GM12878 (cell line): Measurements from ENCODE around the gene PRKN. TPM values are rescaled to one million over a fixed set of nuclear protein-coding genes. Genes with fewer than 3 reads are reported as not detected.

Source experiments
- ATAC-seq: fragments of 200-7000 bp; cut with Tn5 transposase; 3 replicates; pipeline ENCODE4 v1.9.1; 2020; ENCODE audit warnings: mild to moderate bottlenecking, moderate library complexity
- BruUV-seq: library from RNA; stranded (reverse); fragments of 400-500 nt; replicated peaks from 2 replicates; lab custom pipeline; 2021; lab: Mats Ljungman, UMichigan
- CTCF ChIA-PET: fragments of 300-600 bp; sonication (Branson Sonifier 250); formaldehyde crosslinking; extraction: SDS; loops from one replicate; lab custom pipeline; 2021; ENCODE audit warnings: inconsistent platforms; lab: Yijun Ruan, JAX
- POLR2A ChIA-PET: fragments of 350-600 bp; formaldehyde crosslinking; extraction: SDS; loops from one replicate; lab custom pipeline; 2021; ENCODE audit warnings: inconsistent platforms; lab: Charles Lee
- RAD21 ChIA-PET: fragments of 300-600 bp; sonication (Branson Sonifier 250); formaldehyde crosslinking; loops from one replicate; lab custom pipeline; 2023; ENCODE audit warnings: antibody characterized with exemption; ENCODE audit not compliant: unreplicated experiment; lab: Charles Lee
- SMC1A ChIA-PET: fragments of 300-600 bp; sonication (Branson Sonifier 250); formaldehyde crosslinking; loops from one replicate; lab custom pipeline; 2023; ENCODE audit not compliant: unreplicated experiment, uncharacterized antibody; lab: Charles Lee
- DNase-seq: peaks from one replicate; pipeline ENCODE4 v3.0.0-alpha.2; 2011; ENCODE audit warnings: low read depth, low spot score
- FAIRE-seq: peaks from 3 replicates; lab custom pipeline; 2011; peaks lifted over from hg19 to GRCh38; lab: Jason Lieb, UNC
- H2AFZ ChIP-seq: 2 replicates; pipeline ENCODE4 v1.6.0; 2011; ENCODE audit warnings: low read depth, low read length, control low read depth; ENCODE audit not compliant: control insufficient read depth
- H3K27ac ChIP-seq: 2 replicates; pipeline ENCODE4 v1.5.1; 2011; ENCODE audit warnings: control low read depth; ENCODE audit not compliant: control insufficient read depth, insufficient read depth
- H3K27me3 ChIP-seq, 2 experiments: replicated peaks in 1 of 2; 2 replicates each; pipeline versions ENCODE4 v1.6.0 to v1.6.1; 2011; ENCODE audit warnings: low read length in 1 of 2; ENCODE audit not compliant: control insufficient read depth in 2 of 2, insufficient read depth in 2 of 2
- H3K36me3 ChIP-seq, 2 experiments: 2 replicates each; pipeline ENCODE4 v1.5.1; 2011; ENCODE audit warnings: low read length in 1 of 2; ENCODE audit not compliant: control insufficient read depth in 2 of 2, insufficient read depth in 2 of 2
- H3K4me1 ChIP-seq: 2 replicates; pipeline ENCODE4 v1.6.1; 2011; ENCODE audit warnings: mild to moderate bottlenecking, low read length, moderate library complexity, mixed read lengths; ENCODE audit not compliant: control insufficient read depth, insufficient read depth
- H3K4me2 ChIP-seq: 2 replicates; pipeline ENCODE4 v1.6.0; 2011; ENCODE audit warnings: control low read depth; ENCODE audit not compliant: control insufficient read depth, insufficient read depth
- H3K4me3 ChIP-seq: fragments of 200-600 bp; sonication (generic); 2 replicates; pipeline ENCODE4 v1.5.1; 2016
- H3K79me2 ChIP-seq: 2 replicates; pipeline ENCODE4 v1.6.0; 2011; ENCODE audit warnings: low read length; ENCODE audit not compliant: control insufficient read depth, insufficient read depth
- H3K9ac ChIP-seq: 2 replicates; pipeline ENCODE4 v1.8.0; 2011; ENCODE audit warnings: low read length, control low read depth, mixed read lengths; ENCODE audit not compliant: control insufficient read depth, insufficient read depth
- H3K9me3 ChIP-seq: replicated peaks from 3 replicates; pipeline ENCODE4 v1.5.1; 2011; ENCODE audit warnings: mild to moderate bottlenecking, low read length; ENCODE audit not compliant: control insufficient read depth, insufficient read depth
- H4K20me1 ChIP-seq: 2 replicates; pipeline ENCODE4 v1.6.0; 2011; ENCODE audit not compliant: control insufficient read depth, insufficient read depth
- CBFB ChIP-seq: IDR thresholded peaks from 2 replicates; pipeline ENCODE4 v1.6.1; 2016; ENCODE audit warnings: antibody characterized with exemption, low read depth
- E2F4 ChIP-seq: IDR thresholded peaks from 2 replicates; pipeline ENCODE4 v1.6.1; 2012; ENCODE audit warnings: low read depth, low read length, improper control_type of control experiment
- FOXK2 ChIP-seq: fragments of 450-650 bp; IDR thresholded peaks from 2 replicates; pipeline ENCODE4 v1.6.1; 2017; ENCODE audit warnings: mild to moderate bottlenecking, moderate library complexity
- IRF3 ChIP-seq: fragments of 450-650 bp; IDR thresholded peaks from 2 replicates; pipeline ENCODE4 v1.6.1; 2014; ENCODE audit warnings: mild to moderate bottlenecking
- JUNB ChIP-seq: IDR thresholded peaks from 2 replicates; pipeline ENCODE4 v1.6.1; 2016; ENCODE audit warnings: antibody characterized with exemption, mild to moderate bottlenecking
- LARP7 ChIP-seq: fragments of 450-650 bp; IDR thresholded peaks from 2 replicates; pipeline ENCODE4 v1.6.1; 2017; ENCODE audit warnings: mild to moderate bottlenecking
- MAX ChIP-seq: IDR thresholded peaks from 2 replicates; pipeline ENCODE4 v1.6.1; 2012; ENCODE audit warnings: low read depth, low read length, improper control_type of control experiment
- MEF2A ChIP-seq: IDR thresholded peaks from 2 replicates; pipeline ENCODE4 v1.6.1; 2011; ENCODE audit warnings: low read depth, mild to moderate bottlenecking, low read length, moderate library complexity; ENCODE audit not compliant: insufficient read depth
- PML ChIP-seq: IDR thresholded peaks from 2 replicates; pipeline ENCODE4 v1.6.1; 2012; ENCODE audit warnings: low read length, inconsistent platforms
- POLR2AphosphoS5 ChIP-seq: IDR thresholded peaks from 2 replicates; pipeline ENCODE4 v1.6.1; 2011; ENCODE audit warnings: mild to moderate bottlenecking, low read length, inconsistent platforms
- POU2F2 ChIP-seq: IDR thresholded peaks from 3 replicates; pipeline ENCODE4 v1.6.1; 2011; ENCODE audit warnings: low read depth, mild to moderate bottlenecking, low read length, borderline replicate concordance
- RB1 ChIP-seq: fragments of 450-650 bp; formaldehyde crosslinking; IDR thresholded peaks from 2 replicates; pipeline ENCODE4 v1.6.1; 2017; ENCODE audit warnings: mild to moderate bottlenecking, borderline replicate concordance
- RCOR1 ChIP-seq: conservative IDR thresholded peaks from 2 replicates; pipeline ENCODE4 v1.6.1; 2012; ENCODE audit warnings: low read depth, low read length, improper control_type of control experiment
- RUNX3 ChIP-seq: IDR thresholded peaks from 2 replicates; pipeline ENCODE4 v1.6.1; 2012; ENCODE audit warnings: low read length, inconsistent platforms
- SMARCA5 ChIP-seq: fragments of 450-650 bp; IDR thresholded peaks from 2 replicates; pipeline ENCODE4 v1.6.1; 2017; ENCODE audit warnings: mild to moderate bottlenecking
- SREBF1 ChIP-seq: IDR thresholded peaks from 2 replicates; pipeline ENCODE4 v1.6.1; 2012; ENCODE audit warnings: mild to moderate bottlenecking, low read length
- SRF ChIP-seq, 2 experiments: IDR thresholded peaks; 2 replicates each; pipeline ENCODE4 v1.6.1; 2011; ENCODE audit warnings: low read depth in 2 of 2, low read length in 2 of 2, mild to moderate bottlenecking in 1 of 2, moderate library complexity in 1 of 2
- STAT1 ChIP-seq: fragments of 450-650 bp; conservative IDR thresholded peaks from 2 replicates; pipeline ENCODE4 v1.6.1; 2014; ENCODE audit warnings: antibody characterized with exemption, mild to moderate bottlenecking
- STAT3 ChIP-seq: IDR thresholded peaks from 2 replicates; pipeline ENCODE4 v1.6.1; 2011; ENCODE audit warnings: low read depth, low read length, improper control_type of control experiment
- SUZ12 ChIP-seq: fragments of 200-600 bp; sonication (generic); IDR thresholded peaks from one replicate; pipeline ENCODE4 v1.6.1; 2018; ENCODE audit warnings: antibody characterized with exemption, mild to moderate bottlenecking; ENCODE audit not compliant: unreplicated experiment
- TCF3 ChIP-seq: IDR thresholded peaks from 2 replicates; pipeline ENCODE4 v1.6.1; 2012; ENCODE audit warnings: low read depth, mild to moderate bottlenecking, low read length, borderline replicate concordance; ENCODE audit not compliant: insufficient read depth
- USF2 ChIP-seq: IDR thresholded peaks from 2 replicates; pipeline ENCODE4 v1.6.1; 2011; ENCODE audit warnings: low read depth, low read length, improper control_type of control experiment, borderline replicate concordance
- ZBED1 ChIP-seq: IDR thresholded peaks from 2 replicates; pipeline ENCODE4 v1.6.1; 2016; ENCODE audit warnings: borderline replicate concordance
- WGBS: methylation state at CpG from one replicate; pipeline ENCODE4 v1.1.6; 2016; ENCODE audit warnings: low lambda C conversion rate; ENCODE audit not compliant: insufficient replicate concordance, insufficient coverage; ENCODE audit errors: missing lambda C conversion rate; 5-methylcytosine and 5-hydroxymethylcytosine counted together
- in situ Hi-C: fragments of 300-500 bp; cut with MboI; formaldehyde crosslinking; loops from 9 replicates; pipeline ENCODE4 v1.14.3; 2018; ENCODE audit warnings: mixed read lengths
- intact Hi-C: fragments of 100-400 bp; cut with micrococcal nuclease; formaldehyde crosslinking; loops from one replicate; pipeline ENCODE4 v1.14.2; 2022; ENCODE audit not compliant: unreplicated experiment
- polyA plus RNA-seq, 11 experiments: library from polyadenylated mRNA; depleted of rRNA in 4 of 11; unstranded in 6 of 11; stranded (reverse) in 5 of 11; fragments of >200 nt; fragmentation: Nextera tagmentation in 4 of 11; fragmentation: Illumina TruSeq in 1 of 11; extraction: Ambion mirVana in 4 of 11; extraction: Trizol in 1 of 11; gene quantifications; 1 replicate in 1 of 11; 2 replicates in 10 of 11; pipeline versions ENCODE4 v1.2.1 to v1.2.3, GENCODE V29; 2011 to 2016; ENCODE audit warnings: inconsistent platforms in 2 of 11, missing spikeins in 2 of 11, low read depth in 1 of 11
- total RNA-seq, 4 experiments: library from RNA; depleted of rRNA in 3 of 4; stranded (reverse); fragments of >200 nt in 3 of 4; fragmentation: Illumina TruSeq in 1 of 4; extraction: Trizol in 1 of 4; gene quantifications; 2 replicates each; pipeline versions ENCODE4 v1.2.1 to v1.2.3, GENCODE V29; 2013 to 2021

The PRKN gene
- total and polyA plus RNA-seq, 10 of the 15 experiments (the other 5 are each of a cell fraction or from before 2014, with no cell fraction given): 0.06 to 0.09 TPM; not detected in 8

GRCh38 chr6:161543684-161544309, 1183.8 kb downstream of the PRKN start:
- Histone ChIP-seq H3K4me2 (no peak overlapping the region), H3K4me3 (no peak overlapping the region), H3K27ac (no peak overlapping the region), H3K9ac (no peak overlapping the region), H4K20me1 (no peaks in the 10 kb centered on the region), H3K9me3 (no peaks in the 10 kb centered on the region), H3K27me3 (no peaks in the 10 kb centered on the region), H3K79me2 (no peaks in the 10 kb centered on the region), H3K36me3 (no peaks in the 10 kb centered on the region), H2AFZ (no peak overlapping the region), H3K4me1 (no peaks in the 10 kb centered on the region)
- ChIA-PET POLR2A (no interaction called here), RAD21 (no interaction called here), CTCF (no interaction called here), SMC1A (no interaction called here)
- intact Hi-C loops: no loop called here
- BruUV-seq: no TSS peak
- WGBS: 0% methylated on average over 4 of the region's 4 CpGs
- in situ Hi-C loops: no loop called here
- FAIRE-seq (no peak), DNase-seq (no peak), ATAC-seq (0 out of 3 replicates have a peak, but pooled peaks have one; percentile 21)
- TF ChIP-seq TCF3 (no peak), STAT3 (no peak), RB1 (no peak), E2F4 (no peak), SRF (IDR thresholded peaks at IDR 0.05; ENCODE audit: low read depth in 2 of 2, low read length in 2 of 2) (no peak), CBFB (no peak), USF2 (no peak), IRF3 (no peak), POU2F2 (no peak), POLR2AphosphoS5 (no peak), JUNB (peak; percentile 64), RCOR1 (no peak), ZBED1 (no peak), SUZ12 (no peak), MEF2A (peak; percentile 52; the same call in 1 of the 2 replicates), SREBF1 (no peak), MAX (no peak), SMARCA5 (no peak), PML (no peak), RUNX3 (0 out of 2 replicates have a peak, but pooled peaks have one; percentile 7), FOXK2 (no peak), LARP7 (no peak), STAT1 (no peak)
